Measurements from ENCODE around the gene DYRK1A.

Gene DYRK1A

DNA sequence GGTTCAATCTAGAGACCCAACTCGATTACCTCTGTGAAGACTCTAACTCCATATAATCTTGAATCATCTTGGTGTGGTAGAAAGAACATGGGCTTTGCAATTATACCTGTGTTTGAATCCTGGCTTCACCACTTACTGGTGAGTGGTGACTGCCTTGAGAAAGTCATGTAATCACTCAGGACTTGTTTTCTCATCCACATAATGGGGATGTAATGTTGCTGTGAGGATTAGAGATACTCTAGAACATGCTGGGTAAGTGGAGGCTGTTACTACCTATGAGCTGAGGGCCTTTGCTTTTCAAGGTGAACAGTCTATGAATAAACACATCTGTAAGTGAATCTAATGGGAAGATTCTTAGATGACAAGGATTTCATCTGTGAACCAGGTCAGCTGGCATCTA is 2.6 kb upstream of the DYRK1A start:
- H3K4me3 ChIP-seq (ENCODE audit: severe bottlenecking) = no peak overlapping the region
- H3K9me3 ChIP-seq (ENCODE audit: severe bottlenecking) = no peaks in the 10 kb centered on the region
- H3K36me3 ChIP-seq (ENCODE audit: low read depth) = no peaks in the 10 kb centered on the region
- DNase-seq (ENCODE audit: low spot score) = no peak
- H3K4me1 ChIP-seq (ENCODE audit: insufficient read depth, poor library complexity, severe bottlenecking) = peaks cover 8% of the 10 kb centered on the region
- H3K27me3 ChIP-seq (ENCODE audit: insufficient read depth, poor library complexity, severe bottlenecking) = no peaks in the 10 kb centered on the region
- no peak overlapping the region for H3K27ac ChIP-seq (ENCODE audit: poor library complexity, severe bottlenecking)
- TF ChIP-seq, protein P1, sequence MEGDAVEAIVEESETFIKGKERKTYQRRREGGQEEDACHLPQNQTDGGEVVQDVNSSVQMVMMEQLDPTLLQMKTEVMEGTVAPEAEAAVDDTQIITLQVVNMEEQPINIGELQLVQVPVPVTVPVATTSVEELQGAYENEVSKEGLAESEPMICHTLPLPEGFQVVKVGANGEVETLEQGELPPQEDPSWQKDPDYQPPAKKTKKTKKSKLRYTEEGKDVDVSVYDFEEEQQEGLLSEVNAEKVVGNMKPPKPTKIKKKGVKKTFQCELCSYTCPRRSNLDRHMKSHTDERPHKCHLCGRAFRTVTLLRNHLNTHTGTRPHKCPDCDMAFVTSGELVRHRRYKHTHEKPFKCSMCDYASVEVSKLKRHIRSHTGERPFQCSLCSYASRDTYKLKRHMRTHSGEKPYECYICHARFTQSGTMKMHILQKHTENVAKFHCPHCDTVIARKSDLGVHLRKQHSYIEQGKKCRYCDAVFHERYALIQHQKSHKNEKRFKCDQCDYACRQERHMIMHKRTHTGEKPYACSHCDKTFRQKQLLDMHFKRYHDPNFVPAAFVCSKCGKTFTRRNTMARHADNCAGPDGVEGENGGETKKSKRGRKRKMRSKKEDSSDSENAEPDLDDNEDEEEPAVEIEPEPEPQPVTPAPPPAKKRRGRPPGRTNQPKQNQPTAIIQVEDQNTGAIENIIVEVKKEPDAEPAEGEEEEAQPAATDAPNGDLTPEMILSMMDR (IDR thresholded peaks at IDR 0.05; ENCODE audit: poor library complexity, severe bottlenecking) = no peak
- no peak for ATAC-seq (ENCODE audit: low read depth)

DNA sequence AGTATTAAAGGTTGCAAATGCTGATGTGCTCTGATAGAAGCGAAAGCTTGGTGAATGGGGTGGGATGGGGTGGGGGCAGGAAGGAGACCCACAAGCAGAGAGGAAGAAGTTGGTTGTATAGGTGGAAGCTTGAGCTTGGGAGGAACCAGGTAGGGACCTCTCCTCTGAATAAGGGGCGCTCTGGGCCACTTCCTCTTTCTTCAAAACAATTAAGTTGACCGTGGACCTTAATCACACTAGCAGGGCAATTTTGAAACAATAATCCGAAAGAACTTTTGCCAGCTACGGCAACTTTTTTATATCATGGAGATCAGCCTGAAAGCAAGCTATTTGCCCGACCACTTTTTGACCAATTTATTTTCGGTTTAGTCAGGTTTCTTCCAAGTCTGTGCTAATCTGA is 1.9 kb upstream of the DYRK1A start:
- Histone ChIP-seq H3K27ac (ENCODE audit: poor library complexity, severe bottlenecking) (peak overlapping the region; percentile 90), H3K4me3 (ENCODE audit: severe bottlenecking) (no peak overlapping the region), H3K9me3 (ENCODE audit: severe bottlenecking) (no peaks in the 10 kb centered on the region), H3K4me1 (ENCODE audit: insufficient read depth, poor library complexity, severe bottlenecking) (peaks cover 15% of the 10 kb centered on the region), H3K36me3 (ENCODE audit: low read depth) (no peaks in the 10 kb centered on the region), H3K27me3 (ENCODE audit: insufficient read depth, poor library complexity, severe bottlenecking) (no peaks in the 10 kb centered on the region)
- TF ChIP-seq, protein P1 (IDR thresholded peaks at IDR 0.05; ENCODE audit: poor library complexity, severe bottlenecking) = no peak
- DNase-seq (ENCODE audit: low spot score) = no peak
- no peak for ATAC-seq (ENCODE audit: low read depth)

DNA sequence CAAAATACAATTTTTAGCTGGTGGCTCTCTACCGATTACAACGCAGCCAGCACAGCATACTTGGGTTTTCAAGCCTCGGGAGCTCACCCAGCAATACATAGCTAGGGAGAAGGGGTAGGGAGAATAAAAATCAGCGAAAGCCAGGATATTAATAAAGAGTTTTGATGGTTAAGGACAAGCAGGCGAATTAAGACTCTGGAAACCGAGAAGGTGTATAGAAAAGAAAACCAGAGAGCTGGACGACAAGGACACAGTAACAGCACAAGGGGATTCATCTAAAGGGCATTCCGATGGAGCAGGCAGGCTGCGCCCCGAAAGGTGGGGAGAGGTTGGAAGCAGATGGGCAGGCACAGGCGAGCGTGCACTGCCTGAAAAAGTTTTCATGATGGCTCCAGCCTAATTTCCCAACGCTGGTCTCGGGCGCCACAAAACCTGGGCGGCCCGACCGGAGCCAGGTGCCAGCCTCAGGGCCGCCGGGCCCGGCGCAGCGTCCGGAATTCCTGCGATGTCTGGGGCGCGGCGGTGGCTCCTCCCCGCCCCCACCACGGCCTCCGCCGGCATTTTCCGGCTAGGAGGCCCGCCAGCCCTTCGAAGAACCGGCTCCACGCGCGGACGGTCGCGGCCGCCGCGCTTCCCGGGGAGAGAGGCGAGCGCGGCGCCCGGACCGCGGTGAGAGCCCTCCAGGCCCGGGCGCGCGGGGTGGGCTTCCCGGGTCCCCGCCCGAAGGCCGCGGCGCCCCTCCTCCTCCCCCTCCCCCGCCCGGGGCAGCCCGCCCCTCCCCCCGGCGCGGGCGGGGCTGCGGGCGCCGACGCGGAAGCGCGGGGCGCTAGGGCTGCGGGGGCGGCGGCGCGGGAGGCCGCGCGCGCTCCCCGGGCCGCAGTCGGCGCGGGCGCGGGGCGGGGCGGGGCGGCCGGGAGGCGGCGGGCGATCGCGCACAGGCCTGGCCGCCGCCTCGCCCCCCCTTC is 774 bp upstream of the DYRK1A start:
- ATAC-seq (ENCODE audit: low read depth) = peak; percentile 47
- TF ChIP-seq, protein P1 (IDR thresholded peaks at IDR 0.05; ENCODE audit: poor library complexity, severe bottlenecking) = no peak
- no peak for DNase-seq (ENCODE audit: low spot score)

DNA sequence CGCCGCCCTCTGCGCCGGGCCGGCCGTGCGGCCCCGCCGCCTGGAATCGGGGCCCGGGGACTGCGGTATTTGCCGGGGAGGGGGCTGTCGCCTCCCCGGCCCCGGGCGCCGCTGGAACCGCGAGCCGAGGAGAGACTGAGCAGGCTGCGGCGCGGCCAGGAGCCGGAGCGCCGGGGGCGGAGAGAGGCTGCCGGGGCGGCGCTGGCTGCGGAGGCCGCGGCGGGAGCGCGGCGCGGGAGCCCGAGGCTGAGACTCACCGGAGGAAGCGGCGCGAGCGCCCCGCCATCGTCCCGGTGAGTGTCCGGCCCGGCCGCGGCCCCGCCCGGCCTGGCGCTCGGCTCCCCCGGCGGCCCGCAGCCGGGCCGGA is 746 bp downstream of the DYRK1A start:
- ATAC-seq (ENCODE audit: low read depth) (no peak), DNase-seq (ENCODE audit: low spot score) (no peak)
- no peaks in the 10 kb centered on the region for H3K27me3 ChIP-seq (ENCODE audit: insufficient read depth, poor library complexity, severe bottlenecking)
- no peaks in the 10 kb centered on the region for H3K36me3 ChIP-seq (ENCODE audit: low read depth)
- H3K4me3 ChIP-seq (ENCODE audit: severe bottlenecking) = peak overlapping the region; percentile 83
- TF ChIP-seq, protein P1 (IDR thresholded peaks at IDR 0.05; ENCODE audit: poor library complexity, severe bottlenecking) = no peak
- H3K27ac ChIP-seq (ENCODE audit: poor library complexity, severe bottlenecking) = peak overlapping the region; percentile 90
- H3K4me1 ChIP-seq (ENCODE audit: insufficient read depth, poor library complexity, severe bottlenecking) = peaks cover 32% of the 10 kb centered on the region
- no peaks in the 10 kb centered on the region for H3K9me3 ChIP-seq (ENCODE audit: severe bottlenecking)

More for the DNA sequence above, 774 bp upstream of the DYRK1A start:
- no peaks in the 10 kb centered on the region for H3K9me3 ChIP-seq (ENCODE audit: severe bottlenecking)
- H3K27me3 ChIP-seq (ENCODE audit: insufficient read depth, poor library complexity, severe bottlenecking) = no peaks in the 10 kb centered on the region
- H3K27ac ChIP-seq (ENCODE audit: poor library complexity, severe bottlenecking) = peak overlapping the region; percentile 90
- peak overlapping the region; percentile 83 for H3K4me3 ChIP-seq (ENCODE audit: severe bottlenecking)
- H3K4me1 ChIP-seq (ENCODE audit: insufficient read depth, poor library complexity, severe bottlenecking) = peaks cover 20% of the 10 kb centered on the region
- H3K36me3 ChIP-seq (ENCODE audit: low read depth) = no peaks in the 10 kb centered on the region

Data from RWPE2 (cell line).